ES-I3 (cell line): ENCODE results near the gene COL23A1.

Experiments used
- H3K36me3 ChIP-seq: 2 replicates; pipeline ENCODE4 v1.6.1; 2013; ENCODE audit warnings: mild to moderate bottlenecking, low read length, control low read depth, moderate library complexity; ENCODE audit not compliant: insufficient read depth
- H3K4me1 ChIP-seq: 2 replicates; pipeline ENCODE4 v1.6.1; 2013; ENCODE audit warnings: mild to moderate bottlenecking, control low read depth, low read length; ENCODE audit not compliant: insufficient read depth
- H3K9ac ChIP-seq: 2 replicates; pipeline ENCODE4 v1.6.1; 2013; ENCODE audit warnings: low read depth, mild to moderate bottlenecking, low read length, moderate library complexity
- H3K9me3 ChIP-seq: 2 replicates; pipeline ENCODE4 v1.6.1; 2013; ENCODE audit warnings: mild to moderate bottlenecking, low read length, moderate library complexity; ENCODE audit not compliant: control insufficient read depth, insufficient read depth

Gene COL23A1

GRCh38 chr5:178431063-178431781 lies 159.0 kb downstream of the COL23A1 start:
- no peaks in the 10 kb centered on the region for H3K9me3 ChIP-seq
- H3K9ac ChIP-seq, result no peak overlapping the region
- H3K36me3 ChIP-seq, result no peaks in the 10 kb centered on the region
- peaks cover 16% of the 10 kb centered on the region for H3K4me1 ChIP-seq

- no peaks in the 10 kb centered on the region for H3K36me3 ChIP-seq
- no peaks in the 10 kb centered on the region for H3K9me3 ChIP-seq
- no peak overlapping the region for H3K9ac ChIP-seq
- H3K4me1 ChIP-seq, result peaks cover 16% of the 10 kb centered on the region
Observed at GRCh38 chr5:178430186-178431062, 159.8 kb downstream of the COL23A1 start.

- no peak overlapping the region for H3K9ac ChIP-seq
- no peaks in the 10 kb centered on the region for H3K36me3 ChIP-seq
- no peaks in the 10 kb centered on the region for H3K9me3 ChIP-seq
- peaks cover 16% of the 10 kb centered on the region for H3K4me1 ChIP-seq
Observed at GRCh38 chr5:178429491-178430185, 160.6 kb downstream of the COL23A1 start.

- peaks cover 16% of the 10 kb centered on the region for H3K4me1 ChIP-seq
- no peaks in the 10 kb centered on the region for H3K9me3 ChIP-seq
- no peaks in the 10 kb centered on the region for H3K36me3 ChIP-seq
- no peak overlapping the region for H3K9ac ChIP-seq
Observed at GRCh38 chr5:178429156-178429468, 161.1 kb downstream of the COL23A1 start.

GRCh38 chr5:178428341-178429155 lies 161.6 kb downstream of the COL23A1 start:
- peaks cover 16% of the 10 kb centered on the region for H3K4me1 ChIP-seq
- no peaks in the 10 kb centered on the region for H3K9me3 ChIP-seq
- no peak overlapping the region for H3K9ac ChIP-seq
- H3K36me3 ChIP-seq, result no peaks in the 10 kb centered on the region

- H3K4me1 ChIP-seq, result peaks cover 16% of the 10 kb centered on the region
- H3K36me3 ChIP-seq, result no peaks in the 10 kb centered on the region
- no peaks in the 10 kb centered on the region for H3K9me3 ChIP-seq
- H3K9ac ChIP-seq, result no peak overlapping the region
Observed at GRCh38 chr5:178427576-178428197, 162.5 kb downstream of the COL23A1 start.

- Histone ChIP-seq H3K4me1 (peaks cover 25% of the 10 kb centered on the region), H3K9ac (no peak overlapping the region), H3K36me3 (no peaks in the 10 kb centered on the region), H3K9me3 (no peaks in the 10 kb centered on the region)
Observed at GRCh38 chr5:178426326-178427130, 163.7 kb downstream of the COL23A1 start.

GRCh38 chr5:178425621-178426068 lies 164.5 kb downstream of the COL23A1 start:
- Histone ChIP-seq H3K9ac (no peak overlapping the region), H3K9me3 (no peaks in the 10 kb centered on the region), H3K4me1 (peaks cover 34% of the 10 kb centered on the region), H3K36me3 (no peaks in the 10 kb centered on the region)

- Histone ChIP-seq H3K9me3 (no peaks in the 10 kb centered on the region), H3K36me3 (no peaks in the 10 kb centered on the region), H3K9ac (no peak overlapping the region), H3K4me1 (peaks cover 38% of the 10 kb centered on the region)
Observed at GRCh38 chr5:178424810-178425177, 165.4 kb downstream of the COL23A1 start.

GRCh38 chr5:178423901-178424809 lies 166.0 kb downstream of the COL23A1 start:
- no peak overlapping the region for H3K9ac ChIP-seq
- H3K36me3 ChIP-seq, result no peaks in the 10 kb centered on the region
- H3K9me3 ChIP-seq, result no peaks in the 10 kb centered on the region
- peaks cover 40% of the 10 kb centered on the region for H3K4me1 ChIP-seq

- Histone ChIP-seq H3K36me3 (no peaks in the 10 kb centered on the region), H3K9ac (no peak overlapping the region), H3K4me1 (peaks cover 38% of the 10 kb centered on the region), H3K9me3 (no peaks in the 10 kb centered on the region)
Observed at GRCh38 chr5:178423431-178423830, 166.8 kb downstream of the COL23A1 start.

GRCh38 chr5:178422400-178422775 lies 167.8 kb downstream of the COL23A1 start:
- H3K9ac ChIP-seq, result no peak overlapping the region
- H3K36me3 ChIP-seq, result no peaks in the 10 kb centered on the region
- H3K9me3 ChIP-seq, result no peaks in the 10 kb centered on the region
- H3K4me1 ChIP-seq, result peaks cover 34% of the 10 kb centered on the region
